ENCODE data around the gene MAP3K21. TPM values are rescaled to one million over a fixed set of nuclear protein-coding genes. Genes with fewer than 3 reads are reported as not detected.

MAP3K21 gene
- total RNA-seq, 2 experiments from 2014 or later, result 0.84 to 0.87 TPM

GRCh38 chr1:233331676-233332519 is 4.4 kb downstream of the MAP3K21 start:
- Mint-ChIP-seq H3K4me3 (no peak overlapping the region), H3K27ac (no peak overlapping the region), H3K9me3 (no peaks in the 10 kb centered on the region), H3K4me1 (peaks cover 10% of the 10 kb centered on the region), H3K36me3 (ENCODE audit: low read depth) (no peaks in the 10 kb centered on the region), H3K27me3 (peaks cover 20% of the 10 kb centered on the region)
- DNase-seq, result no peak
- ChIA-PET POLR2A (no interaction called here), CTCF (no interaction called here)

- DNase-seq, result no peak
- peaks cover 8% of the 10 kb centered on the region for H3K4me1 Mint-ChIP-seq
- H3K27ac Mint-ChIP-seq, result no peak overlapping the region
- H3K27me3 Mint-ChIP-seq, result peaks cover 25% of the 10 kb centered on the region
- no peak overlapping the region for H3K4me3 Mint-ChIP-seq
- POLR2A ChIA-PET, result no interaction called here
- no peaks in the 10 kb centered on the region for H3K36me3 Mint-ChIP-seq (ENCODE audit: low read depth)
- CTCF ChIA-PET, result interaction anchor here (0.6 kb wide), 1 partner anchor 772 kb away, joined by 5 read pairs; no protein-coding TSS in a partner anchor
- H3K9me3 Mint-ChIP-seq, result no peaks in the 10 kb centered on the region
Measured at GRCh38 chr1:233333086-233333485, 5.6 kb downstream of the MAP3K21 start.

- Mint-ChIP-seq H3K9me3 (no peaks in the 10 kb centered on the region), H3K4me1 (peaks cover 3% of the 10 kb centered on the region), H3K27me3 (peaks cover 31% of the 10 kb centered on the region), H3K4me3 (no peak overlapping the region), H3K36me3 (ENCODE audit: low read depth) (no peaks in the 10 kb centered on the region), H3K27ac (no peak overlapping the region)
- DNase-seq, result no peak
- ChIA-PET CTCF (interaction anchor here (0.6 kb wide), 1 partner anchor 13 kb away, joined by 4 read pairs; no protein-coding TSS in a partner anchor), POLR2A (no interaction called here)
Measured at GRCh38 chr1:233334092-233334491, 6.6 kb downstream of the MAP3K21 start.

DNA sequence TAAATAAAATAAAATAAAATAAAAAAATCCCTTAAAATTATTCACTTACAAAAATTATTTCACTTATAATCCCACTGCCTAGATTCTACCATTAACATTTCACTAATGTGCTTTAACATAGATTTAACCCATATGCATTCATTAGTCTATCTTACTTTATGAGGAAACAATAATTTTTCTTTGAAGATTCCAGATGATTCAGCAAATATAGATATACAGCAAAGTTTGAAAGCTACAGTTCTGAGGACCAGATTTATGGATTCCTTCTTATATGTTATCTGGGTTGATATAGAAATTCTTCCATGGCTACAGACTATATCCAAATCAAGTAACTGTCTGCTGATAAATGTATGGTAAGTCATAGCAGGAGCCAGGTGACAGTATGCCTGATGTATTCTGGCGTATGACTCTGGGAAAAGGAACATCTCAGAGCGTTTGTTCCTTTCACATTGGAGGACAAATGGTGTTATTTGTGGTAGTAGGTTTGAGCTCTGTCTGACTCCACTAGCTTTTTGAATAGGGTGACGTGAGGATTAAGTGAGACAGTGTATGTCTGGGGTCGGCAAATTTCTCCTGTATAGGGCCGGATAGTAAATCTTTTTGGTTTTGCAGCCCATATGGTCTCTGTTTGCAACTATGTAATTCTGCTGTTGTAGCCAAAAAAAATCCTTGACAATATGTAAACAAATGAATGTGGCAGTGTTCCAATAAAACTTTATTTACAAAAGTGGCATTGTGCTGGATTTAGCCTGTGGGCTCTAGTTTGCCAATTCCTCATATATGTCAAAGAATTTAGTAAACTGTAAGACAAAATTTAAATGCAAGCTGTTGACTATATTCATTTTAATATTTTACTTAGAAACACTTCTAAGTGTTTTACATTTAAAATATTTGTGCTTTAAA is 9.3 kb downstream of the MAP3K21 start:
- H3K27me3 Mint-ChIP-seq, result peaks cover 29% of the 10 kb centered on the region
- CTCF ChIA-PET, result no interaction called here

DNA sequence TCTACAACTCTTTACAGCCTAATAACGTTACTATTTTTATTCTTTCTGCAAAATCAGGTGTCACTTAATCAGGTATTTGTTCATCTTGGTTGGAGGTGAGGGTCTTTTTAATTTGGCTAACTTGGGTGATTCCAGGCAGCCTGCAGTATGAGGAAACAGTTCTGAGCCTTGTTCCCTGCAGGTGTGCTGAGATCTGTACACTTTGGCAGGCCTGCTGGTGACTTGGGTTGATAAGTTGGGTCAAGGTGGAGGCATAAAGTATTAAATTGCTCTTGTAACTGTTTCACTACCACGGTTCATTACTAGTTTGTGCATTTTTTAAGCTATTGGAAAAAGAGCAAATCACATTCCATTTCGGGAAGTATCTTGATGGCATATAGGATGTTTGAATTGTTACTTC is 10.0 kb downstream of the MAP3K21 start:
- H3K27ac Mint-ChIP-seq, result no peak overlapping the region
- H3K9me3 Mint-ChIP-seq, result no peaks in the 10 kb centered on the region
- ChIA-PET POLR2A (no interaction called here), CTCF (no interaction called here)
- DNase-seq, result no peak
- peaks cover 29% of the 10 kb centered on the region for H3K27me3 Mint-ChIP-seq
- H3K36me3 Mint-ChIP-seq (ENCODE audit: low read depth), result no peaks in the 10 kb centered on the region
- no peaks in the 10 kb centered on the region for H3K4me1 Mint-ChIP-seq
- no peak overlapping the region for H3K4me3 Mint-ChIP-seq

More for the DNA sequence above, 9.3 kb downstream of the MAP3K21 start:
- DNase-seq, result no peak
- no peaks in the 10 kb centered on the region for H3K4me1 Mint-ChIP-seq
- no peaks in the 10 kb centered on the region for H3K9me3 Mint-ChIP-seq
- no peak overlapping the region for H3K27ac Mint-ChIP-seq
- no peaks in the 10 kb centered on the region for H3K36me3 Mint-ChIP-seq (ENCODE audit: low read depth)
- H3K4me3 Mint-ChIP-seq, result no peak overlapping the region
- POLR2A ChIA-PET, result no interaction called here

DNA sequence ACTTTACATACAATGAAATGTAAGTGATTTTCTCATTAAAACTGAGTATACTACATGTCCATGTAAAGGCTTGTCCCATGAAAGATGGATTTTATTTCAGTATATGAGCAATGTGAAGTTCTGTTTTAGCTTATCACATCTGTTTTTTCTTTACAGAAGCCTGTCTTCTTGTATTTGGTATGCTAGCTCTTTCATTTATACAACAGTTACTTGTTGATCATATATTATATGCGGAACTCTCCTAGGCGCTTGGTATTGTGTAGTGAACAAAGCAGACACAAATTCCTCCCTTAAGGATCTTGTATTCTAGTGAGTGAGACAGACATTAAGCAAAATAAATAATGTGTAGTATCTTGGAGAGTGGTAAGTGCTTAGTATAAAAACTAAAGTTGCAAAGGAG is 10.6 kb downstream of the MAP3K21 start:
- Mint-ChIP-seq H3K27me3 (peaks cover 31% of the 10 kb centered on the region), H3K4me1 (no peaks in the 10 kb centered on the region), H3K36me3 (ENCODE audit: low read depth) (no peaks in the 10 kb centered on the region), H3K4me3 (no peak overlapping the region), H3K27ac (no peak overlapping the region), H3K9me3 (no peaks in the 10 kb centered on the region)
- ChIA-PET POLR2A (no interaction called here), CTCF (no interaction called here)
- DNase-seq, result no peak

- Mint-ChIP-seq H3K27ac (no peak overlapping the region), H3K27me3 (peaks cover 33% of the 10 kb centered on the region), H3K4me1 (no peaks in the 10 kb centered on the region), H3K36me3 (ENCODE audit: low read depth) (no peaks in the 10 kb centered on the region), H3K4me3 (no peak overlapping the region), H3K9me3 (no peaks in the 10 kb centered on the region)
- ChIA-PET CTCF (no interaction called here), POLR2A (no interaction called here)
- no peak for DNase-seq
Measured at GRCh38 chr1:233340031-233340555, 12.6 kb downstream of the MAP3K21 start.

DNA sequence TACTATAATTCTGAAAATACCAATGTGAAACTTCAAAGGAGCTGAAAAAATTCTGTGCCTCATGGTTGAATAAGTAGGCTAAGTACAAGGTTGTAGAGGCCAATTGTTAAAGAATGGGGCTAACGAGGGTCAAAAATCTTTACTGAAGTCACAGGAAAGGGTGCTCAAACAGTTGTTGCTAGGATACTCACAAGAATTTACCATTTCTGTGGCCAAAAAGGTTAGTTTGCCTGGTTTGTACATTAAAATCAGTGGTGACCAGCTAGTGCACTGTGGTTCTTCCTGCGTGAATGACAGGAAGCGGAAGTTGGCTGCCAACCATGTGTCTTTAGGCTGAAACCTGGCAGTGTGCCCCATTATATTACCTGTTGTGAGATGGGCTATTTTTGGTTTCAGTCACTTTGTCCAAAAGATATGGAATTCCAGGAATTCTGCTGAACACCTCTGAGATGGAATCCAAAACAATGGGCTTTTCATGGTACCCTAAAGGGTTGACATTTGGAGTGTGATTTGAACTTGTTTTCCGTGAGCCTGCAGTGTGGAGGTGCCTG is 13.5 kb downstream of the MAP3K21 start:
- Mint-ChIP-seq H3K27me3 (peaks cover 33% of the 10 kb centered on the region), H3K4me3 (no peak overlapping the region), H3K27ac (no peak overlapping the region)

GRCh38 chr1:233342086-233342485 is 14.6 kb downstream of the MAP3K21 start:
- ChIA-PET POLR2A (no interaction called here), CTCF (no interaction called here)
- DNase-seq, result no peak
- no peak overlapping the region for H3K4me3 Mint-ChIP-seq
- H3K9me3 Mint-ChIP-seq, result no peaks in the 10 kb centered on the region
- no peaks in the 10 kb centered on the region for H3K4me1 Mint-ChIP-seq
- no peak overlapping the region for H3K27ac Mint-ChIP-seq
- H3K36me3 Mint-ChIP-seq (ENCODE audit: low read depth), result no peaks in the 10 kb centered on the region
- peaks cover 28% of the 10 kb centered on the region for H3K27me3 Mint-ChIP-seq

More for the DNA sequence above, 13.5 kb downstream of the MAP3K21 start:
- DNase-seq, result no peak
- no peaks in the 10 kb centered on the region for H3K36me3 Mint-ChIP-seq (ENCODE audit: low read depth)
- ChIA-PET POLR2A (no interaction called here), CTCF (no interaction called here)
- H3K4me1 Mint-ChIP-seq, result no peaks in the 10 kb centered on the region
- H3K9me3 Mint-ChIP-seq, result no peaks in the 10 kb centered on the region

DNA sequence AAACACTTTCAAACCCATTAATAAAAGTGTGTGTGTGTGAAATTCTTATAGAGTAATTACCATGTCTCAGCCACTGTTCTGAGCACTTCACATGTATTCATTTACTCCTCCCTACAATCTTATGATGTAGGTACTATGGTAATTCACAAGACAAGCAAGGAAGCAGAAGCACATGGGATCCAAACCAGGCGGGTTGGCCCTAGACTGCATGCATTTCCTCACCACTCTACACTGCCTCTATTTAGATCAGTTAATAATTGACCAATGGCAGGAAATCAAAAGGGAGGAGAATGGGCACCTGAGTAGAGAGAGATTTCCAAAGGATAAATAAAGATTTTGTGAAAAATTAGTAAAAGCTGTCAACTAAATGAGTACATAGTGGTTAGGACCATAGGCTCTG is 15.7 kb downstream of the MAP3K21 start:
- no peaks in the 10 kb centered on the region for H3K4me1 Mint-ChIP-seq
- no peak overlapping the region for H3K27ac Mint-ChIP-seq
- H3K9me3 Mint-ChIP-seq, result no peaks in the 10 kb centered on the region
- DNase-seq, result no peak
- H3K27me3 Mint-ChIP-seq, result peaks cover 21% of the 10 kb centered on the region
- H3K36me3 Mint-ChIP-seq (ENCODE audit: low read depth), result no peaks in the 10 kb centered on the region
- no peak overlapping the region for H3K4me3 Mint-ChIP-seq
- ChIA-PET CTCF (no interaction called here), POLR2A (no interaction called here)

- Mint-ChIP-seq H3K9me3 (no peaks in the 10 kb centered on the region), H3K4me1 (no peaks in the 10 kb centered on the region)
- CTCF ChIA-PET, result interaction anchor here (0.6 kb wide), 1 partner anchor 14 kb away, joined by 4 read pairs; no protein-coding TSS in a partner anchor
Measured at GRCh38 chr1:233347338-233347737, 19.8 kb downstream of the MAP3K21 start.

GRCh38 chr1:233349137-233349536 is 21.6 kb downstream of the MAP3K21 start:
- no peaks in the 10 kb centered on the region for H3K36me3 Mint-ChIP-seq (ENCODE audit: low read depth)
- ChIA-PET POLR2A (no interaction called here), CTCF (interaction anchor here (1.4 kb wide), 1 partner anchor 24 kb away, joined by 4 read pairs; no protein-coding TSS in a partner anchor)
- no peaks in the 10 kb centered on the region for H3K9me3 Mint-ChIP-seq
- no peak overlapping the region for H3K27ac Mint-ChIP-seq
- H3K4me3 Mint-ChIP-seq, result no peak overlapping the region
- no peaks in the 10 kb centered on the region for H3K4me1 Mint-ChIP-seq
- peaks cover 2% of the 10 kb centered on the region for H3K27me3 Mint-ChIP-seq
- DNase-seq, result no peak

More at GRCh38 chr1:233347338-233347737, 19.8 kb downstream of the MAP3K21 start:
- Mint-ChIP-seq H3K27ac (no peak overlapping the region), H3K36me3 (ENCODE audit: low read depth) (no peaks in the 10 kb centered on the region), H3K4me3 (no peak overlapping the region), H3K27me3 (peaks cover 8% of the 10 kb centered on the region)
- POLR2A ChIA-PET, result no interaction called here
- DNase-seq, result no peak

DNA sequence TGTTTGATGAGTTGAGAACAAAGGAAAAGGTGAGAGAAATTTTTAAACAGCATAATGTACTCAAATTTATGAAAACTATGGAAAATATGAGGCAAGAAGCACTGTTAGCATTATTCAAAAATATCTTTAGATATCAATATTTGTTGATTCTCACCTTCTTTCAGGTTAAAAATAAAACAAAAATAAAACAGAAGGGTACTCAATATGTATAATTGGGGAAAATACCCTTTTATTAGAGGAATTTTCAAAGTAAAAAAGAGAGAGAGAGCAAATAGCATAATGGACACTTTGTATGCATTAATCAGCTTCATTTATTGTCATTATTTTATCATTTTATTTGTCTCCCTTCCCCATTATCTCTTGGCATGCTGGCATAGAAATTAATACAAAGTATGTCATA is 27.5 kb downstream of the MAP3K21 start:
- H3K27ac Mint-ChIP-seq, result no peak overlapping the region
- peaks cover 4% of the 10 kb centered on the region for H3K27me3 Mint-ChIP-seq
- no peak for DNase-seq
- CTCF ChIA-PET, result no interaction called here
- H3K4me3 Mint-ChIP-seq, result no peak overlapping the region
- H3K4me1 Mint-ChIP-seq, result peaks cover 9% of the 10 kb centered on the region
- no peaks in the 10 kb centered on the region for H3K9me3 Mint-ChIP-seq
- POLR2A ChIA-PET, result no interaction called here
- no peaks in the 10 kb centered on the region for H3K36me3 Mint-ChIP-seq (ENCODE audit: low read depth)
